Mucosa of descending colon (tissue), 3 donors: ENCODE measurements around the gene REG3A. TPM values are rescaled to one million over a fixed set of nuclear protein-coding genes. Genes with fewer than 3 reads are reported as not detected.

Source experiments
- ATAC-seq: fragments of 200-7000 bp; cut with Tn5 transposase; one replicate; pipeline ENCODE4 v1.9.1; 2020; ENCODE audit warnings: mild to moderate bottlenecking, moderate library complexity
- DNase-seq, 3 donors: peaks; one replicate each; pipeline ENCODE4 v3.0.0-alpha.2; 2020
- H3K36me3 ChIP-seq: fragments of 200-600 bp; one replicate; pipeline ENCODE4 v1.8.0; 2021; ENCODE audit warnings: low read depth, mild to moderate bottlenecking
- H3K4me1 ChIP-seq: fragments of 200-600 bp; one replicate; pipeline ENCODE4 v1.8.0; 2021; ENCODE audit warnings: low read depth, mild to moderate bottlenecking
- H3K4me3 ChIP-seq: fragments of 200-600 bp; one replicate; pipeline ENCODE4 v1.8.0; 2021; ENCODE audit warnings: mild to moderate bottlenecking
- H3K9me3 ChIP-seq: fragments of 200-600 bp; one replicate; pipeline ENCODE4 v1.8.0; 2021; ENCODE audit warnings: mild to moderate bottlenecking
- intact Hi-C, 2 donors: fragments of 100-400 bp; cut with DNase I in 1 of 2; cut with micrococcal nuclease in 1 of 2; formaldehyde crosslinking; loops; one replicate each; pipeline versions ENCODE4 v1.11.0 to v1.11.1; 2022; cut with DNase I, micrococcal nuclease
- long read RNA-seq, 2 donors: library from polyadenylated mRNA; unstranded; transcript quantifications; one replicate each; pipeline ENCODE4 v2.0.0, GENCODE V29; 2019 to 2021
- total RNA-seq, 3 donors: library from RNA; stranded (reverse); fragmentation: NEBNext Ultra II Directional in 2 of 3; extraction: Animal tissue kit (Norgen Biotek cat#: 25700) in 2 of 3; gene quantifications; one replicate each; pipeline versions ENCODE4 v1.2.1 to v1.2.4, GENCODE V29; 2021 to 2023
- TF ChIP-seq, protein P1 (sequence below): fragments of 200-600 bp; IDR thresholded peaks from one replicate; pipeline ENCODE4 v1.8.0; 2022; ENCODE audit warnings: antibody characterized with exemption, mild to moderate bottlenecking
- donor health status: DM: no; HTN: no; CAD: no; lungs with moderate emphysema.
- donor health status: DM: no; HTN: no; CAD: no.
- donor health status: DM: no; HTN: yes; CAD: no.

Gene REG3A
- not detected for total RNA-seq
- long read RNA-seq, donor 1, result 0 reads
- long read RNA-seq, donor 2, result 0 reads

DNA sequence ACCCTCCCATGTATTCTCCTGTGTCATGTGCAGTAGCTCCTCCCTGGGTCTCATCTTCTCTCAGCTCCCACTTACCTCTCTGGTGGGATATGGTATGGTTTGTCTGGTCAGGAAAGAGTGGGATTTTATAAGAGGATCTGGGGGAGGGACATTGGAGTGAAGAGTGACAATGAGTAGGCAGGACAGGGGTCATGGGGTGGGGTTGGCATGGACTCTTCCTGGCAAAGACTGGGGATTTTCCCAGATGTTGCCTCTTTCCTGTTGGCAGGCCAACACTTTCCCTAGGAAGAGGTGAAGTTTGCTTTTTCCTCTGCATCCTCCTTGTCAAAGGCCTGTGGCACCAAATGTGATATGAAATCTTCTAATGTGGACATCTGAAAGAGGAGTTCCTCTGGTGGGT is at the start of gene REG3A:
Gene REG3A (minus strand): TSS at position 101 of the 400 bp plus-strand sequence. CDS start 348 bp downstream, outside the sequence.
- Histone ChIP-seq H3K9me3 (no peaks in the 10 kb centered on the region), H3K36me3 (no peaks in the 10 kb centered on the region), H3K4me1 (no peaks in the 10 kb centered on the region), H3K4me3 (no peak within 1 kb of the TSS)
- no peak for DNase-seq
- intact Hi-C loops, result no loop called here
- TF ChIP-seq, protein P1, sequence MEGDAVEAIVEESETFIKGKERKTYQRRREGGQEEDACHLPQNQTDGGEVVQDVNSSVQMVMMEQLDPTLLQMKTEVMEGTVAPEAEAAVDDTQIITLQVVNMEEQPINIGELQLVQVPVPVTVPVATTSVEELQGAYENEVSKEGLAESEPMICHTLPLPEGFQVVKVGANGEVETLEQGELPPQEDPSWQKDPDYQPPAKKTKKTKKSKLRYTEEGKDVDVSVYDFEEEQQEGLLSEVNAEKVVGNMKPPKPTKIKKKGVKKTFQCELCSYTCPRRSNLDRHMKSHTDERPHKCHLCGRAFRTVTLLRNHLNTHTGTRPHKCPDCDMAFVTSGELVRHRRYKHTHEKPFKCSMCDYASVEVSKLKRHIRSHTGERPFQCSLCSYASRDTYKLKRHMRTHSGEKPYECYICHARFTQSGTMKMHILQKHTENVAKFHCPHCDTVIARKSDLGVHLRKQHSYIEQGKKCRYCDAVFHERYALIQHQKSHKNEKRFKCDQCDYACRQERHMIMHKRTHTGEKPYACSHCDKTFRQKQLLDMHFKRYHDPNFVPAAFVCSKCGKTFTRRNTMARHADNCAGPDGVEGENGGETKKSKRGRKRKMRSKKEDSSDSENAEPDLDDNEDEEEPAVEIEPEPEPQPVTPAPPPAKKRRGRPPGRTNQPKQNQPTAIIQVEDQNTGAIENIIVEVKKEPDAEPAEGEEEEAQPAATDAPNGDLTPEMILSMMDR, result no peak
- no peak for ATAC-seq

- no peak overlapping the region for H3K4me3 ChIP-seq
- DNase-seq (no peak), ATAC-seq (no peak)
- H3K9me3 ChIP-seq, result no peaks in the 10 kb centered on the region
- no peaks in the 10 kb centered on the region for H3K36me3 ChIP-seq
- intact Hi-C loops, result no loop called here
- H3K4me1 ChIP-seq, result no peaks in the 10 kb centered on the region
- TF ChIP-seq, protein P1, result no peak
Measured at GRCh38 chr2:79200762-79201161, 41.2 kb upstream of the REG3A start.

- TF ChIP-seq, protein P1, result no peak
- Histone ChIP-seq H3K9me3 (no peaks in the 10 kb centered on the region), H3K4me3 (no peak overlapping the region), H3K36me3 (no peaks in the 10 kb centered on the region), H3K4me1 (no peaks in the 10 kb centered on the region)
- no peak for ATAC-seq
- intact Hi-C loops, result no loop called here
- DNase-seq, result no peak
Measured at GRCh38 chr2:79191816-79192215, 32.3 kb upstream of the REG3A start.

DNA sequence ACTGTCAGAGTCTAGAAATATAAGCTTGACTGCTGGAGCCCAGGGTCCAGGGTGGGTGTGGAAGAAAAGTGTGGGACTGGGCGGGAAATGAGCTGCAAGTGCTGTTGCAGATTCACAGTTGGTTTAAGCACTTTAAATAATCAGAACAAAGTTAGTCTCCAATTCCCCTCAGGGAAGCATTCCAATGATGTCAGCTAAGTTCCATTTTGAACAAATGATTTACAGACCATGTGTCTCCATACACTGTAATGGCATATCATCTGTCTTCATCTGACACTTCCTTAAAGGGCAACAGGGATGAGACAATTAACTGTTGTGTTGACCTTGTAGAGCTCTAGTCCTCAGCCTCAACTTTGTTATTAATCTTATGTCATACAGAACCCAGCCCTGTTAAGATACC is 31.5 kb upstream of the REG3A start:
- DNase-seq (no peak), ATAC-seq (no peak)
- Histone ChIP-seq H3K9me3 (no peaks in the 10 kb centered on the region), H3K4me1 (no peaks in the 10 kb centered on the region), H3K4me3 (no peak overlapping the region), H3K36me3 (no peaks in the 10 kb centered on the region)
- TF ChIP-seq, protein P1, result no peak
- intact Hi-C loops, result no loop called here

GRCh38 chr2:79189465-79189864 is 29.9 kb upstream of the REG3A start:
- Histone ChIP-seq H3K9me3 (no peaks in the 10 kb centered on the region), H3K4me3 (no peak overlapping the region), H3K4me1 (no peaks in the 10 kb centered on the region), H3K36me3 (no peaks in the 10 kb centered on the region)
- TF ChIP-seq, protein P1, result no peak
- ATAC-seq (no peak), DNase-seq (no peak)
- intact Hi-C loops, result no loop called here

GRCh38 chr2:79181617-79182016 is 22.1 kb upstream of the REG3A start:
- H3K9me3 ChIP-seq, result peaks cover 6% of the 10 kb centered on the region
- intact Hi-C loops, result no loop called here
- H3K4me1 ChIP-seq, result no peaks in the 10 kb centered on the region

More at GRCh38 chr2:79181617-79182016, 22.1 kb upstream of the REG3A start:
- Histone ChIP-seq H3K4me3 (no peak overlapping the region), H3K36me3 (no peaks in the 10 kb centered on the region)
- ATAC-seq (no peak), DNase-seq (no peak)
- TF ChIP-seq, protein P1, result no peak
